Measurements from ENCODE around the gene MTNR1B. TPM values are rescaled to one million over a fixed set of nuclear protein-coding genes. Genes with fewer than 3 reads are reported as not detected.

MTNR1B gene
- total RNA-seq, 1 experiment from 2014 or later = not detected

GRCh38 chr11:92948116-92948515 lies 21.3 kb upstream of the MTNR1B start:
- intact Hi-C loops (cut with micrococcal nuclease; ENCODE audit: unreplicated experiment) = loop anchor here (10.0 kb wide), 2 partner anchors 247 to 597 kb away; partner anchors contain the start of genes SLC36A4 and SMCO4

DNA sequence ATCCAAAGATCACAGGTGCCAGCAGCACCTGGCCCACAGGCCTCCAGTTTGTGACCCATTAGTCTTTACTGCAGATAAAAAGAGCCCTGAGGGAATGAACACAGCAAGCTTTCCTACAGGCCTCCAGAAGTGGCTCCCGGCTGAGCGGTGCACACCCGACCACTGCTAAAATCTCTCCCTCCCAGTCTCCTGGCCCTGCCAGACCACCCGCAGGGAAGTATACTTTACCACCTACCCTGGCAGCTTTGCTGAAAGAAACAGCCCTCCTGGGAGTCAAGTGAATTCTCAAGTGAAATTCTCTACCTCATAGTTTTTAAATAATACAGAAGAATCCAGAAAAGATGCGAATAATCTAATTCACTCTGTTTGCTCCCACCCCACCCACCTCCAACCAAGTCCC lies 15.4 kb upstream of the MTNR1B start:
- no peaks in the 10 kb centered on the region for H3K79me2 ChIP-seq (ENCODE audit: low read depth)
- peaks cover 2% of the 10 kb centered on the region for H3K4me1 ChIP-seq (replicated peaks; ENCODE audit: insufficient read depth)
- no peak for DNase-seq
- H3K36me3 ChIP-seq (ENCODE audit: low read depth) = no peaks in the 10 kb centered on the region
- intact Hi-C loops (cut with micrococcal nuclease; ENCODE audit: unreplicated experiment) = no loop called here
- H3F3A ChIP-seq (ENCODE audit: insufficient read depth, low read depth) = no peaks in the 10 kb centered on the region
- H3K4me3 ChIP-seq = no peak overlapping the region
- BruUV-seq (replicated peaks) = no TSS peak
- ChIA-PET CTCF (no interaction called here), POLR2A (ENCODE audit: unreplicated experiment) (no interaction called here)
- H2AFZ ChIP-seq = no peak overlapping the region
- H3K27me3 ChIP-seq (ENCODE audit: insufficient read depth, low read depth) = no peaks in the 10 kb centered on the region
- H3K9me3 ChIP-seq (ENCODE audit: insufficient read depth, low read depth) = no peaks in the 10 kb centered on the region
- H3K27ac ChIP-seq = no peak overlapping the region
- no peaks in the 10 kb centered on the region for H4K20me1 ChIP-seq (ENCODE audit: insufficient read depth)
- H3K4me2 ChIP-seq = no peak overlapping the region
- TF ChIP-seq EZH2 (IDR thresholded peaks at IDR 0.05; ENCODE audit: low read depth) = no peak
- TF ChIP-seq, protein P1, sequence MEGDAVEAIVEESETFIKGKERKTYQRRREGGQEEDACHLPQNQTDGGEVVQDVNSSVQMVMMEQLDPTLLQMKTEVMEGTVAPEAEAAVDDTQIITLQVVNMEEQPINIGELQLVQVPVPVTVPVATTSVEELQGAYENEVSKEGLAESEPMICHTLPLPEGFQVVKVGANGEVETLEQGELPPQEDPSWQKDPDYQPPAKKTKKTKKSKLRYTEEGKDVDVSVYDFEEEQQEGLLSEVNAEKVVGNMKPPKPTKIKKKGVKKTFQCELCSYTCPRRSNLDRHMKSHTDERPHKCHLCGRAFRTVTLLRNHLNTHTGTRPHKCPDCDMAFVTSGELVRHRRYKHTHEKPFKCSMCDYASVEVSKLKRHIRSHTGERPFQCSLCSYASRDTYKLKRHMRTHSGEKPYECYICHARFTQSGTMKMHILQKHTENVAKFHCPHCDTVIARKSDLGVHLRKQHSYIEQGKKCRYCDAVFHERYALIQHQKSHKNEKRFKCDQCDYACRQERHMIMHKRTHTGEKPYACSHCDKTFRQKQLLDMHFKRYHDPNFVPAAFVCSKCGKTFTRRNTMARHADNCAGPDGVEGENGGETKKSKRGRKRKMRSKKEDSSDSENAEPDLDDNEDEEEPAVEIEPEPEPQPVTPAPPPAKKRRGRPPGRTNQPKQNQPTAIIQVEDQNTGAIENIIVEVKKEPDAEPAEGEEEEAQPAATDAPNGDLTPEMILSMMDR (conservative IDR thresholded peaks at IDR 0.05) = no peak
- no peaks in the 10 kb centered on the region for H3K9me2 ChIP-seq (ENCODE audit: insufficient read depth)

More at GRCh38 chr11:92948116-92948515, 21.3 kb upstream of the MTNR1B start:
- no peak for DNase-seq
- Histone ChIP-seq H3K4me3 (no peak overlapping the region), H3K9me3 (ENCODE audit: insufficient read depth, low read depth) (peaks cover 4% of the 10 kb centered on the region; the same call in 1 of the 2 replicates), H3K36me3 (ENCODE audit: low read depth) (no peaks in the 10 kb centered on the region), H3K27ac (no peak overlapping the region), H3F3A (ENCODE audit: insufficient read depth, low read depth) (no peaks in the 10 kb centered on the region), H3K4me1 (replicated peaks; ENCODE audit: insufficient read depth) (peaks cover 7% of the 10 kb centered on the region), H3K4me2 (no peak overlapping the region), H4K20me1 (ENCODE audit: insufficient read depth) (no peaks in the 10 kb centered on the region), H3K79me2 (ENCODE audit: low read depth) (no peaks in the 10 kb centered on the region), H3K9me2 (ENCODE audit: insufficient read depth) (no peaks in the 10 kb centered on the region), H3K27me3 (ENCODE audit: insufficient read depth, low read depth) (no peaks in the 10 kb centered on the region), H2AFZ (no peak overlapping the region)
- BruUV-seq (replicated peaks) = no TSS peak
- TF ChIP-seq EZH2 (IDR thresholded peaks at IDR 0.05; ENCODE audit: low read depth) = no peak
- ChIA-PET CTCF (no interaction called here), POLR2A (ENCODE audit: unreplicated experiment) (no interaction called here)

DNA sequence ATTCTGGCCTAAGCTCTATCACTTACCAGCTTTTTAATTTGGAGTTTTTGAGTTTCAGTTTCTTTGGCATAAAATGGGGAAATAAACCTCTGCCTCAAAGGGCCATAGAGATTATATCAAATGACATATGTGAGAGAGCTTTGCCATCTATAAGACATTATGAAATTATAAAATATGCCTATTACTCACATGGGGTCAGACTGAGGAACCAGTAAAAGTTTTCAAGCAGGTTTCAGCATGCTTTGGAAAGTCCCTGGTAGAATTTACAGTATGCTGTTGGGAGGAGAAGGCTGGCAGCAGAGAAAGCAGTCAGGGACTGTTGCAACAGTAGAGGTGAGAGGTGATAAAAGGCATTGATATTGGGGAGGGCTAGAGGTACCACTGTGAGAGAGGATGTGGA lies 13.6 kb upstream of the MTNR1B start:
- H2AFZ ChIP-seq = no peak overlapping the region
- no peak overlapping the region for H3K27ac ChIP-seq
- H3K36me3 ChIP-seq (ENCODE audit: low read depth) = no peaks in the 10 kb centered on the region
- H3K9me3 ChIP-seq (ENCODE audit: insufficient read depth, low read depth) = no peaks in the 10 kb centered on the region
- no peaks in the 10 kb centered on the region for H3F3A ChIP-seq (ENCODE audit: insufficient read depth, low read depth)
- BruUV-seq (replicated peaks) = no TSS peak
- no peaks in the 10 kb centered on the region for H3K9me2 ChIP-seq (ENCODE audit: insufficient read depth)
- no peaks in the 10 kb centered on the region for H3K27me3 ChIP-seq (ENCODE audit: insufficient read depth, low read depth)
- TF ChIP-seq EZH2 (IDR thresholded peaks at IDR 0.05; ENCODE audit: low read depth) = no peak
- TF ChIP-seq, protein P1 (conservative IDR thresholded peaks at IDR 0.05) = no peak
- no peak for DNase-seq
- H3K4me1 ChIP-seq (replicated peaks; ENCODE audit: insufficient read depth) = no peaks in the 10 kb centered on the region
- H3K79me2 ChIP-seq (ENCODE audit: low read depth) = no peaks in the 10 kb centered on the region
- intact Hi-C loops (cut with micrococcal nuclease; ENCODE audit: unreplicated experiment) = no loop called here
- no peak overlapping the region for H3K4me3 ChIP-seq
- no peaks in the 10 kb centered on the region for H4K20me1 ChIP-seq (ENCODE audit: insufficient read depth)
- ChIA-PET POLR2A (ENCODE audit: unreplicated experiment) (no interaction called here), CTCF (no interaction called here)
- no peak overlapping the region for H3K4me2 ChIP-seq

DNA sequence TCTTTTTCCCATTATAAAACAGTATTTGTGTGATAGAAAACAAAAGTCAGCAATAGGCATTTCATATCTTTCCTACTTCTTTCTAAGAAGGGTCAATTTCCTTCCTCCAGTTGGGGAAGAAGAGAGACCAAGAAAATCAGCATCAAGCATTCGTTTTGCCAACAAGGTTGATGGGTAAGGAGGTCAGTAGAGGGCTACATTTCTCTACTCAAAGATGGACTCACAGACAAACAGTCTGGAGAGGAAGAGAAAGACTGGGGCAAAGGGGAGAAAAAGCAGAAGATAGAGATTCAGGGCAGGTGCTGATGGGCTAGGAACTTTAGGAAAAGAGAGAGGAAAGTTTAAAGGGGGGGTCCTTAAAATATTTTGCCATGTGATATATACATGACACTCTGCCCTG lies 8.6 kb upstream of the MTNR1B start:
- TF ChIP-seq, protein P1 (conservative IDR thresholded peaks at IDR 0.05) = no peak
- no peak for TF ChIP-seq EZH2 (IDR thresholded peaks at IDR 0.05; ENCODE audit: low read depth)
- no peaks in the 10 kb centered on the region for H4K20me1 ChIP-seq (ENCODE audit: insufficient read depth)
- CTCF ChIA-PET = no interaction called here
- no peaks in the 10 kb centered on the region for H3K36me3 ChIP-seq (ENCODE audit: low read depth)
- no peaks in the 10 kb centered on the region for H3K27me3 ChIP-seq (ENCODE audit: insufficient read depth, low read depth)
- no peaks in the 10 kb centered on the region for H3K9me3 ChIP-seq (ENCODE audit: insufficient read depth, low read depth)
- H2AFZ ChIP-seq = no peak overlapping the region
- H3K4me1 ChIP-seq (replicated peaks; ENCODE audit: insufficient read depth) = no peaks in the 10 kb centered on the region
- H3K79me2 ChIP-seq (ENCODE audit: low read depth) = no peaks in the 10 kb centered on the region
- H3K4me3 ChIP-seq = no peak overlapping the region
- intact Hi-C loops (cut with micrococcal nuclease; ENCODE audit: unreplicated experiment) = no loop called here
- POLR2A ChIA-PET (ENCODE audit: unreplicated experiment) = no interaction called here
- H3F3A ChIP-seq (ENCODE audit: insufficient read depth, low read depth) = no peaks in the 10 kb centered on the region
- DNase-seq = no peak
- no peak overlapping the region for H3K4me2 ChIP-seq
- BruUV-seq (replicated peaks) = no TSS peak
- no peak overlapping the region for H3K27ac ChIP-seq
- H3K9me2 ChIP-seq (ENCODE audit: insufficient read depth) = no peaks in the 10 kb centered on the region

All from PC-9 (cell line).